H9 (cell line): ENCODE measurements around the gene HELQ. TPM values are rescaled to one million over a fixed set of nuclear protein-coding genes. Genes with fewer than 3 reads are reported as not detected.
"Not testable (repeated sequence)": the region's sequence is repeated elsewhere in the genome, so short reads cannot be mapped to it uniquely, and the experiment has no call there.

Experiments
- DNase-seq: peaks from one replicate; pipeline ENCODE4 v3.0.0-alpha.2; 2017
- H2AFZ ChIP-seq: one replicate; pipeline ENCODE4 v1.6.1; 2013; ENCODE audit warnings: mild to moderate bottlenecking, low read length, control low read depth, moderate library complexity
- H2AK5ac ChIP-seq: 2 replicates; pipeline ENCODE4 v1.6.1; 2013; ENCODE audit warnings: low read length, control low read depth, mixed read lengths; ENCODE audit not compliant: insufficient read length
- H2BK120ac ChIP-seq: one replicate; pipeline ENCODE4 v1.6.1; 2013; ENCODE audit warnings: low read depth, mild to moderate bottlenecking, low read length, control low read depth, inconsistent platforms; ENCODE audit not compliant: poor library complexity, severe bottlenecking
- H2BK12ac ChIP-seq: 2 replicates; pipeline ENCODE4 v1.6.1; 2013; ENCODE audit warnings: low read length, control low read depth, mixed read lengths, low read depth; ENCODE audit not compliant: insufficient read length
- H2BK15ac ChIP-seq: 2 replicates; pipeline ENCODE4 v1.6.1; 2013; ENCODE audit warnings: low read depth, low read length, control low read depth
- H2BK20ac ChIP-seq: one replicate; pipeline ENCODE4 v1.6.1; 2013; ENCODE audit warnings: low read depth, mild to moderate bottlenecking, low read length, control low read depth, inconsistent platforms; ENCODE audit not compliant: poor library complexity, severe bottlenecking
- H2BK5ac ChIP-seq: 2 replicates; pipeline ENCODE4 v1.6.1; 2013; ENCODE audit warnings: low read length, control low read depth, mixed read lengths; ENCODE audit not compliant: insufficient read length
- H3K14ac ChIP-seq: 2 replicates; pipeline ENCODE4 v1.6.1; 2013; ENCODE audit warnings: low read length, control low read depth; ENCODE audit not compliant: insufficient read depth
- H3K18ac ChIP-seq: 2 replicates; pipeline ENCODE4 v1.6.1; 2013; ENCODE audit warnings: low read depth, mild to moderate bottlenecking, mixed read lengths, low read length, control low read depth; ENCODE audit not compliant: insufficient read length
- H3K23ac ChIP-seq: 2 replicates; pipeline ENCODE4 v1.6.1; 2013; ENCODE audit warnings: low read length, control low read depth, mixed read lengths, low read depth; ENCODE audit not compliant: insufficient read length
- H3K23me2 ChIP-seq: 2 replicates; pipeline ENCODE4 v1.6.1; 2013; ENCODE audit warnings: low read depth, mild to moderate bottlenecking, mixed read lengths, low read length, control low read depth; ENCODE audit not compliant: insufficient read length, poor library complexity, severe bottlenecking
- H3K27ac ChIP-seq: 2 replicates; pipeline ENCODE4 v1.5.1; 2013; ENCODE audit warnings: low read length, control low read depth, mixed read lengths, low read depth; ENCODE audit not compliant: insufficient read length
- H3K27me3 ChIP-seq: 2 replicates; pipeline ENCODE4 v1.6.1; 2013; ENCODE audit warnings: low read length, control low read depth, inconsistent platforms; ENCODE audit not compliant: insufficient read depth
- H3K4ac ChIP-seq: 2 replicates; pipeline ENCODE4 v1.6.1; 2013; ENCODE audit warnings: low read depth, mild to moderate bottlenecking, control low read depth, inconsistent platforms, low read length, moderate library complexity
- H3K4me1 ChIP-seq: 2 replicates; pipeline ENCODE4 v1.6.1; 2013; ENCODE audit warnings: low read length, control low read depth, inconsistent platforms; ENCODE audit not compliant: insufficient read depth
- H3K4me2 ChIP-seq: 2 replicates; pipeline ENCODE4 v1.6.1; 2013; ENCODE audit warnings: low read length, control low read depth, mixed read lengths; ENCODE audit not compliant: insufficient read length, insufficient read depth
- H3K56ac ChIP-seq: 2 replicates; pipeline ENCODE4 v1.6.1; 2013; ENCODE audit warnings: low read depth, mild to moderate bottlenecking, mixed read lengths, low read length, control low read depth; ENCODE audit not compliant: insufficient read length
- H3K79me1 ChIP-seq: 2 replicates; pipeline ENCODE4 v1.6.1; 2013; ENCODE audit warnings: low read depth, mild to moderate bottlenecking, moderate library complexity, low read length, control low read depth, inconsistent platforms; ENCODE audit not compliant: insufficient read depth, poor library complexity, severe bottlenecking
- H3K79me2 ChIP-seq: 2 replicates; pipeline ENCODE4 v1.6.1; 2013; ENCODE audit warnings: low read length, control low read depth, inconsistent platforms; ENCODE audit not compliant: insufficient read depth
- H3K9ac ChIP-seq: 2 replicates; pipeline ENCODE4 v1.6.1; 2013; ENCODE audit warnings: low read length, control low read depth, mixed read lengths; ENCODE audit not compliant: insufficient read length; ENCODE audit errors: extremely low read depth
- H3K9me3 ChIP-seq: one replicate; pipeline ENCODE4 v1.6.1; 2013; ENCODE audit warnings: low read depth, low read length, inconsistent platforms; ENCODE audit not compliant: control insufficient read depth
- H3T11ph ChIP-seq: one replicate; pipeline ENCODE4 v1.6.1; 2013; ENCODE audit warnings: mild to moderate bottlenecking, low read length, control low read depth, inconsistent platforms
- H4K20me1 ChIP-seq: one replicate; pipeline ENCODE4 v1.6.1; 2013; ENCODE audit not compliant: control insufficient read depth, insufficient read length, insufficient read depth
- H4K5ac ChIP-seq: 2 replicates; pipeline ENCODE4 v1.6.1; 2013; ENCODE audit warnings: low read depth, mild to moderate bottlenecking, mixed read lengths, low read length, control low read depth; ENCODE audit not compliant: insufficient read length
- H4K8ac ChIP-seq: replicated peaks from 2 replicates; pipeline ENCODE4 v1.6.1; 2013; ENCODE audit warnings: low read length, control low read depth, mixed read lengths, low read depth; ENCODE audit not compliant: insufficient read length
- H4K91ac ChIP-seq: 2 replicates; pipeline ENCODE4 v1.6.1; 2013; ENCODE audit warnings: low read depth, mild to moderate bottlenecking, moderate library complexity, mixed read lengths, low read length, control low read depth; ENCODE audit not compliant: insufficient read length
- H3K27ac Mint-ChIP-seq, 3 experiments: 2 replicates in 2 of 3; 3 replicates in 1 of 3; pipeline ENCODE4 v1.8.0; 2020 to 2021; ENCODE audit warnings: mixed read lengths in 3 of 3, mild to moderate bottlenecking in 1 of 3, moderate library complexity in 1 of 3
- H3K27me3 Mint-ChIP-seq: 2 replicates; pipeline ENCODE4 v1.8.0; 2021; ENCODE audit warnings: low read depth, mild to moderate bottlenecking, moderate library complexity, mixed read lengths
- H3K36me3 Mint-ChIP-seq, 3 experiments: 2 replicates in 2 of 3; 3 replicates in 1 of 3; pipeline ENCODE4 v1.8.0; 2020 to 2021; ENCODE audit warnings: low read depth in 3 of 3, mixed read lengths in 3 of 3; ENCODE audit not compliant: insufficient read depth in 1 of 3
- H3K4me1 Mint-ChIP-seq, 2 experiments: 2 replicates each; pipeline ENCODE4 v1.8.0; 2020; ENCODE audit warnings: mixed read lengths in 2 of 2
- H3K4me3 Mint-ChIP-seq, 2 experiments: 2 replicates in 1 of 2; 3 replicates in 1 of 2; pipeline ENCODE4 v1.8.0; 2020 to 2021; ENCODE audit warnings: mild to moderate bottlenecking in 2 of 2, mixed read lengths in 2 of 2, moderate library complexity in 1 of 2
- H3K9me3 Mint-ChIP-seq, 2 experiments: 2 replicates in 1 of 2; 3 replicates in 1 of 2; pipeline ENCODE4 v1.8.0; 2020; ENCODE audit warnings: mild to moderate bottlenecking in 2 of 2, mixed read lengths in 2 of 2, moderate library complexity in 1 of 2
- CTCF ChIP-seq: fragments of 200-600 bp; sonication (generic); conservative IDR thresholded peaks from 3 replicates; pipeline ENCODE4 v1.8.0; 2021; ENCODE audit warnings: antibody characterized with exemption, mild to moderate bottlenecking
- WGBS: extraction: QIAGEN DNeasy Blood & Tissue Kit; methylation state at CpG from one replicate; pipeline ENCODE4 v1.1.7; 2013; ENCODE audit warnings: missing lambda C conversion rate, low lambda C conversion rate, mixed read lengths; ENCODE audit not compliant: insufficient read length; ENCODE audit errors: extremely low coverage; 5-methylcytosine and 5-hydroxymethylcytosine counted together
- total RNA-seq: library from RNA; stranded (reverse); gene quantifications from 2 replicates; pipeline ENCODE4 v1.2.1, GENCODE V29; 2021

HELQ gene
- total RNA-seq, 1 experiment from 2014 or later = 16.2 TPM

DNA sequence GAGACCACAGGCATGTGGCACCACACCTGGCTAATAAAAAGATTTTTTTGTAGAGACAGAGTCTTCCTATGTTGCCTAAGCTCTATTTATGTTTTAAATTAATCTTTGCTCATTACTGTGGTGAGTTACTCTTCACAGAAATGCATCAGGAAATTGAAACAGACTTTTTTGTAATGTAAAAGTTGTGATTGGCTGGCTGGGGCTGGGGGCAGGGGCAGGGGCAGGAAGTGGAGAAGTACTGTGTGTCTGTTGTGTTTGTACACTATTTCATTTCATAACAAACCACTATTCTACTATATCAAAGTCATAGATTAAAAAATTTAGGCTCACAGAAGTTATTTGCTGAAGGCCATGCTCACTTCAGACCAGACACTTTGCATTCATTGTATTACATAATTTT lies 48.4 kb upstream of the HELQ start:
- Histone ChIP-seq H3K27ac (no peak overlapping the region), H3K9ac (no peak overlapping the region), H2BK5ac (no peak overlapping the region), H3K4ac (no peak overlapping the region), H3K27me3 (no peaks in the 10 kb centered on the region), H3K56ac (no peak overlapping the region), H3K18ac (no peak overlapping the region), H4K91ac (no peak overlapping the region), H4K5ac (no peak overlapping the region), H2BK12ac (no peak overlapping the region), H2BK120ac (no peak overlapping the region), H3K79me2 (no peaks in the 10 kb centered on the region), H3K4me1 (no peaks in the 10 kb centered on the region; the same call in 1 of the 2 replicates), H3K23me2 (no peaks in the 10 kb centered on the region), H2AK5ac (no peak overlapping the region), H3K4me2 (no peak overlapping the region), H3K14ac (no peak overlapping the region; the same call in 1 of the 2 replicates), H4K20me1 (no peaks in the 10 kb centered on the region), H3T11ph (no peak overlapping the region), H3K79me1 (no peaks in the 10 kb centered on the region), H3K9me3 (no peaks in the 10 kb centered on the region), H4K8ac (no peak overlapping the region), H2BK15ac (no peak overlapping the region), H2AFZ (no peak overlapping the region), H3K23ac (no peak overlapping the region), H2BK20ac (no peak overlapping the region)
- Mint-ChIP-seq H3K27ac (no peak overlapping the region; a peak in 1 of 7 replicates), H3K9me3 (no peaks in the 10 kb centered on the region), H3K36me3 (no peaks in the 10 kb centered on the region; a peak in 1 of 7 replicates), H3K4me1 (peaks cover 0 to 3% of the 10 kb centered on the region in 2 experiments; a peak in 2 of 4 replicates), H3K27me3 (no peaks in the 10 kb centered on the region; the same call in 1 of the 2 replicates), H3K4me3 (no peak overlapping the region)
- DNase-seq = no peak
- no peak for TF ChIP-seq CTCF

DNA sequence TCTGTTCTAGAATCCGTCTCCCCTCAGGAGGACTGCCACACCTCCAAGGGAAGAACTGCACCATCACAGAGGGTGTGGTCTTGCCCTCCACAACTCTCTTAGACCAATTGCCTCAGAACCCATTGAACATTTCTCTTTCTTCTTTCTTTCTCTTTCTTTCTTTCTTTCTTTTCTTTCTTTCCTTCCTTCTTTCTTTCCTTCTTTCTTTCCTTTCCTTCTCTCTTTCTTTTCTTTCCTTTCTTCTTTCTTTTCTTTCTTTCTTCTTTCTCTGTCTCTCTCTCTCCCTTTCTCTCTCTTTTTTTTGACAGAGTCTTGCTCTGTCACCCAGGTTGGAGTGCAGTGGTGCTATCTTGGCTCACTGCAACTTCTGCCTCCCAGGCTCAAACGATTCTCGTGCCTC lies 46.0 kb upstream of the HELQ start:
- H3K56ac ChIP-seq, H3K9ac ChIP-seq, H3K9me3 ChIP-seq, H3K79me1 ChIP-seq, H3K9me3 Mint-ChIP-seq, H3K23ac ChIP-seq, H3K4me1 ChIP-seq, H2BK15ac ChIP-seq, H2BK5ac ChIP-seq, H3K4me2 ChIP-seq, H2AK5ac ChIP-seq, H3K27me3 Mint-ChIP-seq, H3K4me1 Mint-ChIP-seq, DNase-seq, H3K14ac ChIP-seq, H3K79me2 ChIP-seq, H4K91ac ChIP-seq, H4K8ac ChIP-seq, H3K18ac ChIP-seq, H3T11ph ChIP-seq, H3K4ac ChIP-seq, H3K4me3 Mint-ChIP-seq, H3K23me2 ChIP-seq, H3K27me3 ChIP-seq, H3K27ac ChIP-seq, H4K20me1 ChIP-seq, H2BK120ac ChIP-seq, H3K27ac Mint-ChIP-seq, H2AFZ ChIP-seq, H2BK20ac ChIP-seq, H2BK12ac ChIP-seq, H3K36me3 Mint-ChIP-seq, H4K5ac ChIP-seq: not testable (repeated sequence)
- WGBS = no CpG with 5 or more reads among the region's 3 CpGs
